Measurements from ENCODE around the gene STK10. TPM values are rescaled to one million over a fixed set of nuclear protein-coding genes. Genes with fewer than 3 reads are reported as not detected.
A peak's percentile ranks its signal among the peaks of the same experiment; 100 is the strongest.

Gene STK10
- total and polyA plus RNA-seq, 9 of the 15 experiments (the other 6 are each of a cell fraction or from before 2014, with no cell fraction given), result 0.30 to 6.7 (median 2.4) TPM

- TF ChIP-seq BDP1 (IDR thresholded peaks at IDR 0.05; ENCODE audit: insufficient read depth, insufficient read length) (no peak), ZBTB9 (CRISPR knock-in tag; IDR thresholded peaks at IDR 0.05) (no peak), L3MBTL2 (IDR thresholded peaks at IDR 0.05) (no peak), ZNF707 (CRISPR knock-in tag; conservative IDR thresholded peaks at IDR 0.05) (no peak), CHD1 (IDR thresholded peaks at IDR 0.05; ENCODE audit: low read length) (no peak), KDM5B (IDR thresholded peaks at IDR 0.05; ENCODE audit: insufficient replicate concordance, low read depth, low read length) (no peak), TEAD1 (CRISPR knock-in tag; IDR thresholded peaks at IDR 0.05) (peak; percentile 94 to 97), MAFF (IDR thresholded peaks at IDR 0.05; ENCODE audit: low read length) (no peak), ZNF239 (CRISPR knock-in tag; IDR thresholded peaks at IDR 0.05) (no peak), KDM4B (IDR thresholded peaks at IDR 0.05; ENCODE audit: borderline replicate concordance in 2 of 2, low read depth in 1 of 2) (no peak), ZNF780A (CRISPR knock-in tag; IDR thresholded peaks at IDR 0.05) (no peak), IRF1 (CRISPR knock-in tag; IDR thresholded peaks at IDR 0.05; ENCODE audit: borderline replicate concordance) (no peak), ZNF316 (IDR thresholded peaks at IDR 0.05) (no peak), RUNX1 (IDR thresholded peaks at IDR 0.05; ENCODE audit: low read depth) (peak; percentile 58; the same call in 1 of the 2 replicates), FIP1L1 (IDR thresholded peaks at IDR 0.05; ENCODE audit: low read depth, low read length, poor library complexity, severe bottlenecking) (no peak), CHD4 (IDR thresholded peaks at IDR 0.05; ENCODE audit: insufficient read depth, insufficient replicate concordance, low read depth, low read length, poor library complexity, severe bottlenecking) (peak; percentile 57)
- TF ChIP-seq, protein P1, sequence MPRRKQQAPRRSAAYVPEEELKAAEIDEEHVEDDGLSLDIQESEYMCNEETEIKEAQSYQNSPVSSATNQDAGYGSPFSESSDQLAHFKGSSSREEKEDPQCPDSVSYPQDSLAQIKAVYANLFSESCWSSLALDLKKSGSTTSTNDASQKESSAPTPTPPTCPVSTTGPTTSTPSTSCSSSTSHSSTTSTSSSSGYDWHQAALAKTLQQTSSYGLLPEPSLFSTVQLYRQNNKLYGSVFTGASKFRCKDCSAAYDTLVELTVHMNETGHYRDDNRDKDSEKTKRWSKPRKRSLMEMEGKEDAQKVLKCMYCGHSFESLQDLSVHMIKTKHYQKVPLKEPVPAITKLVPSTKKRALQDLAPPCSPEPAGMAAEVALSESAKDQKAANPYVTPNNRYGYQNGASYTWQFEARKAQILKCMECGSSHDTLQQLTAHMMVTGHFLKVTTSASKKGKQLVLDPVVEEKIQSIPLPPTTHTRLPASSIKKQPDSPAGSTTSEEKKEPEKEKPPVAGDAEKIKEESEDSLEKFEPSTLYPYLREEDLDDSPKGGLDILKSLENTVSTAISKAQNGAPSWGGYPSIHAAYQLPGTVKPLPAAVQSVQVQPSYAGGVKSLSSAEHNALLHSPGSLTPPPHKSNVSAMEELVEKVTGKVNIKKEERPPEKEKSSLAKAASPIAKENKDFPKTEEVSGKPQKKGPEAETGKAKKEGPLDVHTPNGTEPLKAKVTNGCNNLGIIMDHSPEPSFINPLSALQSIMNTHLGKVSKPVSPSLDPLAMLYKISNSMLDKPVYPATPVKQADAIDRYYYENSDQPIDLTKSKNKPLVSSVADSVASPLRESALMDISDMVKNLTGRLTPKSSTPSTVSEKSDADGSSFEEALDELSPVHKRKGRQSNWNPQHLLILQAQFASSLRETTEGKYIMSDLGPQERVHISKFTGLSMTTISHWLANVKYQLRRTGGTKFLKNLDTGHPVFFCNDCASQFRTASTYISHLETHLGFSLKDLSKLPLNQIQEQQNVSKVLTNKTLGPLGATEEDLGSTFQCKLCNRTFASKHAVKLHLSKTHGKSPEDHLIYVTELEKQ (CRISPR knock-in tag; IDR thresholded peaks at IDR 0.05), result no peak
- TF ChIP-seq, protein P2, sequence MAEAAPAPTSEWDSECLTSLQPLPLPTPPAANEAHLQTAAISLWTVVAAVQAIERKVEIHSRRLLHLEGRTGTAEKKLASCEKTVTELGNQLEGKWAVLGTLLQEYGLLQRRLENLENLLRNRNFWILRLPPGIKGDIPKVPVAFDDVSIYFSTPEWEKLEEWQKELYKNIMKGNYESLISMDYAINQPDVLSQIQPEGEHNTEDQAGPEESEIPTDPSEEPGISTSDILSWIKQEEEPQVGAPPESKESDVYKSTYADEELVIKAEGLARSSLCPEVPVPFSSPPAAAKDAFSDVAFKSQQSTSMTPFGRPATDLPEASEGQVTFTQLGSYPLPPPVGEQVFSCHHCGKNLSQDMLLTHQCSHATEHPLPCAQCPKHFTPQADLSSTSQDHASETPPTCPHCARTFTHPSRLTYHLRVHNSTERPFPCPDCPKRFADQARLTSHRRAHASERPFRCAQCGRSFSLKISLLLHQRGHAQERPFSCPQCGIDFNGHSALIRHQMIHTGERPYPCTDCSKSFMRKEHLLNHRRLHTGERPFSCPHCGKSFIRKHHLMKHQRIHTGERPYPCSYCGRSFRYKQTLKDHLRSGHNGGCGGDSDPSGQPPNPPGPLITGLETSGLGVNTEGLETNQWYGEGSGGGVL (CRISPR knock-in tag; IDR thresholded peaks at IDR 0.05), result no peak
- TF ChIP-seq, protein P3, sequence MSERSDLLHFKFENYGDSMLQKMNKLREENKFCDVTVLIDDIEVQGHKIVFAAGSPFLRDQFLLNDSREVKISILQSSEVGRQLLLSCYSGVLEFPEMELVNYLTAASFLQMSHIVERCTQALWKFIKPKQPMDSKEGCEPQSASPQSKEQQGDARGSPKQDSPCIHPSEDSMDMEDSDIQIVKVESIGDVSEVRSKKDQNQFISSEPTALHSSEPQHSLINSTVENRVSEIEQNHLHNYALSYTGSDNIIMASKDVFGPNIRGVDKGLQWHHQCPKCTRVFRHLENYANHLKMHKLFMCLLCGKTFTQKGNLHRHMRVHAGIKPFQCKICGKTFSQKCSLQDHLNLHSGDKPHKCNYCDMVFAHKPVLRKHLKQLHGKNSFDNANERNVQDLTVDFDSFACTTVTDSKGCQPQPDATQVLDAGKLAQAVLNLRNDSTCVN (CRISPR knock-in tag; IDR thresholded peaks at IDR 0.05), result no peak
Observed at GRCh38 chr5:172142709-172143215, 45.3 kb downstream of the STK10 start (continued).
